ENCODE data around the gene RBM4B. TPM values are rescaled to one million over a fixed set of nuclear protein-coding genes. Genes with fewer than 3 reads are reported as not detected.

Gene RBM4B
- total and polyA plus RNA-seq, 2 of the 13 experiments (the other 11 are each of a cell fraction or from before 2014, with no cell fraction given): 25.8 to 32.4 TPM

GRCh38 chr11:66718320-66718971 lies 40.8 kb upstream of the RBM4B start (continued):
- TF ChIP-seq RBM39 (IDR thresholded peaks at IDR 0.05; ENCODE audit: low read depth, low read length, poor library complexity, severe bottlenecking) (no peak), GTF2F1 (IDR thresholded peaks at IDR 0.05; ENCODE audit: low read length) (no peak), RFXANK (CRISPR knock-in tag; IDR thresholded peaks at IDR 0.05) (no peak), CENPBD1 (CRISPR knock-in tag; IDR thresholded peaks at IDR 0.05; ENCODE audit: borderline replicate concordance, low read depth) (no peak), ZNF275 (CRISPR knock-in tag; IDR thresholded peaks at IDR 0.05; ENCODE audit: borderline replicate concordance) (0 out of 2 replicates have a peak, but pooled peaks have one; percentile 23), ZNF343 (CRISPR knock-in tag; IDR thresholded peaks at IDR 0.05) (no peak), ZNF75D (CRISPR knock-in tag; IDR thresholded peaks at IDR 0.05; ENCODE audit: borderline replicate concordance) (no peak), LRRFIP1 (CRISPR knock-in tag; conservative IDR thresholded peaks at IDR 0.05) (no peak), SNRNP70 (IDR thresholded peaks at IDR 0.05; ENCODE audit: low read depth, low read length) (no peak), TEAD2 (CRISPR knock-in tag; IDR thresholded peaks at IDR 0.05) (no peak), GMEB1 (CRISPR knock-in tag; IDR thresholded peaks at IDR 0.05; ENCODE audit: borderline replicate concordance) (no peak; the same call in 1 of the 2 replicates), SNAPC2 (CRISPR knock-in tag; IDR thresholded peaks at IDR 0.05) (no peak), SKIL (CRISPR knock-in tag; IDR thresholded peaks at IDR 0.05; ENCODE audit: borderline replicate concordance) (no peak), ZNF432 (CRISPR knock-in tag; IDR thresholded peaks at IDR 0.05; ENCODE audit: borderline replicate concordance) (no peak)

Measured in HepG2 (cell line).